ENCODE measurements around the gene PUDP. TPM values are rescaled to one million over a fixed set of nuclear protein-coding genes. Genes with fewer than 3 reads are reported as not detected.

The PUDP gene
- total RNA-seq, 1 experiment from 2014 or later, result 20.3 TPM

DNA sequence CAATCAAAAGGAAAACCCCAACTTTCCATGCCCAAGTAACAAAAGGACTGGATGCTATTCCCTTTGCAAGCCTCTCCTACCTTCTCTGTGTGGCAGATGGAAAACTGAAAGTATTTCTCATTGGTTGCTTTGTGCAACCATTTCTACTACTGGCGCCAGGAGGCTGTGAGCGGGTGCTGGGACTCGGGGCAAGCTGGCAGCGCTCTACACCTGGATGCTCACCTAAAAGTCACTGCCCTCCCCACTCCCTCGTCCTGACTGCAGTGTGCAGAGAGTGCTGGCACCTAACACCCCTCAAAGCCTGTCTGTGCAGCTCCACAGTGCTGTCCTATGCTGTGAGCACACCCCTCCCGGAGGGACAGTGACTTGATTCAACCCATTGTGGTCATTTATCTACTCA lies 54.6 kb downstream of the PUDP start:
- TF ChIP-seq EZH2phosphoT487 (IDR thresholded peaks at IDR 0.05; ENCODE audit: borderline replicate concordance) (no peak), ZNF274 (IDR thresholded peaks at IDR 0.05; ENCODE audit: low read depth, low read length) (no peak), RAD21 (IDR thresholded peaks at IDR 0.05; ENCODE audit: low read depth) (no peak), EZH2 (IDR thresholded peaks at IDR 0.05) (no peak), POLR2A (IDR thresholded peaks at IDR 0.05; ENCODE audit: borderline replicate concordance, extremely low read depth, insufficient read depth, insufficient read length) (no peak), CBX3 (IDR thresholded peaks at IDR 0.05; ENCODE audit: low read depth) (no peak), SRF (IDR thresholded peaks at IDR 0.05; ENCODE audit: low read depth) (no peak), JUND (IDR thresholded peaks at IDR 0.05) (no peak), ZFX (IDR thresholded peaks at IDR 0.05) (no peak), TCF7L2 (IDR thresholded peaks at IDR 0.05; ENCODE audit: borderline replicate concordance, extremely low read depth, insufficient read depth, insufficient read length) (no peak), EGR1 (IDR thresholded peaks at IDR 0.05; ENCODE audit: low read depth) (no peak), FOSL1 (IDR thresholded peaks at IDR 0.05; ENCODE audit: low read depth) (no peak), SIN3A (IDR thresholded peaks at IDR 0.05; ENCODE audit: low read depth) (no peak), ELF1 (IDR thresholded peaks at IDR 0.05; ENCODE audit: borderline replicate concordance, low read depth) (no peak), YY1 (IDR thresholded peaks at IDR 0.05; ENCODE audit: extremely low read depth, insufficient replicate concordance, low read depth, low read length) (no peak)
- TF ChIP-seq, protein P1, sequence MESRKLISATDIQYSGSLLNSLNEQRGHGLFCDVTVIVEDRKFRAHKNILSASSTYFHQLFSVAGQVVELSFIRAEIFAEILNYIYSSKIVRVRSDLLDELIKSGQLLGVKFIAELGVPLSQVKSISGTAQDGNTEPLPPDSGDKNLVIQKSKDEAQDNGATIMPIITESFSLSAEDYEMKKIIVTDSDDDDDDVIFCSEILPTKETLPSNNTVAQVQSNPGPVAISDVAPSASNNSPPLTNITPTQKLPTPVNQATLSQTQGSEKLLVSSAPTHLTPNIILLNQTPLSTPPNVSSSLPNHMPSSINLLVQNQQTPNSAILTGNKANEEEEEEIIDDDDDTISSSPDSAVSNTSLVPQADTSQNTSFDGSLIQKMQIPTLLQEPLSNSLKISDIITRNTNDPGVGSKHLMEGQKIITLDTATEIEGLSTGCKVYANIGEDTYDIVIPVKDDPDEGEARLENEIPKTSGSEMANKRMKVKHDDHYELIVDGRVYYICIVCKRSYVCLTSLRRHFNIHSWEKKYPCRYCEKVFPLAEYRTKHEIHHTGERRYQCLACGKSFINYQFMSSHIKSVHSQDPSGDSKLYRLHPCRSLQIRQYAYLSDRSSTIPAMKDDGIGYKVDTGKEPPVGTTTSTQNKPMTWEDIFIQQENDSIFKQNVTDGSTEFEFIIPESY (IDR thresholded peaks at IDR 0.05; ENCODE audit: extremely low read depth, insufficient replicate concordance, low read length), result no peak
- TF ChIP-seq, protein P2, sequence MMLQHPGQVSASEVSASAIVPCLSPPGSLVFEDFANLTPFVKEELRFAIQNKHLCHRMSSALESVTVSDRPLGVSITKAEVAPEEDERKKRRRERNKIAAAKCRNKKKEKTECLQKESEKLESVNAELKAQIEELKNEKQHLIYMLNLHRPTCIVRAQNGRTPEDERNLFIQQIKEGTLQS (IDR thresholded peaks at IDR 0.05), result no peak
- TF ChIP-seq, protein P3, sequence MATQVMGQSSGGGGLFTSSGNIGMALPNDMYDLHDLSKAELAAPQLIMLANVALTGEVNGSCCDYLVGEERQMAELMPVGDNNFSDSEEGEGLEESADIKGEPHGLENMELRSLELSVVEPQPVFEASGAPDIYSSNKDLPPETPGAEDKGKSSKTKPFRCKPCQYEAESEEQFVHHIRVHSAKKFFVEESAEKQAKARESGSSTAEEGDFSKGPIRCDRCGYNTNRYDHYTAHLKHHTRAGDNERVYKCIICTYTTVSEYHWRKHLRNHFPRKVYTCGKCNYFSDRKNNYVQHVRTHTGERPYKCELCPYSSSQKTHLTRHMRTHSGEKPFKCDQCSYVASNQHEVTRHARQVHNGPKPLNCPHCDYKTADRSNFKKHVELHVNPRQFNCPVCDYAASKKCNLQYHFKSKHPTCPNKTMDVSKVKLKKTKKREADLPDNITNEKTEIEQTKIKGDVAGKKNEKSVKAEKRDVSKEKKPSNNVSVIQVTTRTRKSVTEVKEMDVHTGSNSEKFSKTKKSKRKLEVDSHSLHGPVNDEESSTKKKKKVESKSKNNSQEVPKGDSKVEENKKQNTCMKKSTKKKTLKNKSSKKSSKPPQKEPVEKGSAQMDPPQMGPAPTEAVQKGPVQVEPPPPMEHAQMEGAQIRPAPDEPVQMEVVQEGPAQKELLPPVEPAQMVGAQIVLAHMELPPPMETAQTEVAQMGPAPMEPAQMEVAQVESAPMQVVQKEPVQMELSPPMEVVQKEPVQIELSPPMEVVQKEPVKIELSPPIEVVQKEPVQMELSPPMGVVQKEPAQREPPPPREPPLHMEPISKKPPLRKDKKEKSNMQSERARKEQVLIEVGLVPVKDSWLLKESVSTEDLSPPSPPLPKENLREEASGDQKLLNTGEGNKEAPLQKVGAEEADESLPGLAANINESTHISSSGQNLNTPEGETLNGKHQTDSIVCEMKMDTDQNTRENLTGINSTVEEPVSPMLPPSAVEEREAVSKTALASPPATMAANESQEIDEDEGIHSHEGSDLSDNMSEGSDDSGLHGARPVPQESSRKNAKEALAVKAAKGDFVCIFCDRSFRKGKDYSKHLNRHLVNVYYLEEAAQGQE (IDR thresholded peaks at IDR 0.05; ENCODE audit: low read depth), result no peak
- TF ChIP-seq, protein P4, sequence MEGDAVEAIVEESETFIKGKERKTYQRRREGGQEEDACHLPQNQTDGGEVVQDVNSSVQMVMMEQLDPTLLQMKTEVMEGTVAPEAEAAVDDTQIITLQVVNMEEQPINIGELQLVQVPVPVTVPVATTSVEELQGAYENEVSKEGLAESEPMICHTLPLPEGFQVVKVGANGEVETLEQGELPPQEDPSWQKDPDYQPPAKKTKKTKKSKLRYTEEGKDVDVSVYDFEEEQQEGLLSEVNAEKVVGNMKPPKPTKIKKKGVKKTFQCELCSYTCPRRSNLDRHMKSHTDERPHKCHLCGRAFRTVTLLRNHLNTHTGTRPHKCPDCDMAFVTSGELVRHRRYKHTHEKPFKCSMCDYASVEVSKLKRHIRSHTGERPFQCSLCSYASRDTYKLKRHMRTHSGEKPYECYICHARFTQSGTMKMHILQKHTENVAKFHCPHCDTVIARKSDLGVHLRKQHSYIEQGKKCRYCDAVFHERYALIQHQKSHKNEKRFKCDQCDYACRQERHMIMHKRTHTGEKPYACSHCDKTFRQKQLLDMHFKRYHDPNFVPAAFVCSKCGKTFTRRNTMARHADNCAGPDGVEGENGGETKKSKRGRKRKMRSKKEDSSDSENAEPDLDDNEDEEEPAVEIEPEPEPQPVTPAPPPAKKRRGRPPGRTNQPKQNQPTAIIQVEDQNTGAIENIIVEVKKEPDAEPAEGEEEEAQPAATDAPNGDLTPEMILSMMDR (IDR thresholded peaks at IDR 0.05 in 2 of 3, conservative IDR thresholded peaks at IDR 0.05 in 1 of 3; ENCODE audit: borderline replicate concordance in 1 of 3, insufficient read depth in 1 of 3, low read depth in 2 of 3, low read length in 2 of 3), result no peak
- TF ChIP-seq, protein P5, sequence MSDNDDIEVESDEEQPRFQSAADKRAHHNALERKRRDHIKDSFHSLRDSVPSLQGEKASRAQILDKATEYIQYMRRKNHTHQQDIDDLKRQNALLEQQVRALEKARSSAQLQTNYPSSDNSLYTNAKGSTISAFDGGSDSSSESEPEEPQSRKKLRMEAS (IDR thresholded peaks at IDR 0.05), result no peak
- H3K9me2 ChIP-seq (ENCODE audit: insufficient read depth), result no peaks in the 10 kb centered on the region
- no peak overlapping the region for H3K27ac ChIP-seq (ENCODE audit: low read depth, low read length)
- H3K4me3 ChIP-seq (replicated peaks in 1 of 2; ENCODE audit: low read depth in 1 of 2, low read length in 2 of 2), result no peak overlapping the region
- no peaks in the 10 kb centered on the region for H3K79me2 ChIP-seq (ENCODE audit: insufficient read depth, low read length)
- no peak for ATAC-seq
- RAD21 ChIA-PET (ENCODE audit: low non-redundant PET in 1 of 2, low total read pairs in 2 of 2, uncharacterized antibody in 2 of 2, unreplicated experiment in 2 of 2), result no interaction called here
- H3K36me3 ChIP-seq (ENCODE audit: control insufficient read depth in 1 of 2, insufficient read depth in 2 of 2, low read length in 2 of 2), result no peaks in the 10 kb centered on the region
- H3K27me3 ChIP-seq (ENCODE audit: insufficient read depth, low read length), result no peaks in the 10 kb centered on the region
- no peaks in the 10 kb centered on the region for H3K9me3 ChIP-seq (ENCODE audit: control insufficient read depth in 1 of 2, insufficient read depth in 1 of 2, low read depth in 1 of 2, low read length in 2 of 2)
- no peaks in the 10 kb centered on the region for H3K4me1 ChIP-seq (ENCODE audit: control insufficient read depth in 1 of 2, insufficient read depth in 2 of 2, low read length in 2 of 2)
- intact Hi-C loops (cut with micrococcal nuclease), result no loop called here
- CTCF ChIA-PET, result no interaction called here
- no peak for DNase-seq (ENCODE audit: low read depth, low spot score)
- POLR2A ChIA-PET, result no interaction called here
- H2AFZ ChIP-seq (ENCODE audit: low read depth, low read length, poor library complexity, severe bottlenecking), result no peak overlapping the region
- no peak overlapping the region for H3K9ac ChIP-seq (ENCODE audit: low read length)
- no TSS peak for BruUV-seq (replicated peaks)
- no peak overlapping the region for H3K4me2 ChIP-seq (ENCODE audit: low read length)
- no peaks in the 10 kb centered on the region for H4K20me1 ChIP-seq (ENCODE audit: insufficient read depth)

All from HCT116 (cell line).